ENCODE data around the gene PPFIA1.
"Not testable (repeated sequence)": the region's sequence is repeated elsewhere in the genome, so short reads cannot be mapped to it uniquely, and the experiment has no call there.

PPFIA1 gene

DNA sequence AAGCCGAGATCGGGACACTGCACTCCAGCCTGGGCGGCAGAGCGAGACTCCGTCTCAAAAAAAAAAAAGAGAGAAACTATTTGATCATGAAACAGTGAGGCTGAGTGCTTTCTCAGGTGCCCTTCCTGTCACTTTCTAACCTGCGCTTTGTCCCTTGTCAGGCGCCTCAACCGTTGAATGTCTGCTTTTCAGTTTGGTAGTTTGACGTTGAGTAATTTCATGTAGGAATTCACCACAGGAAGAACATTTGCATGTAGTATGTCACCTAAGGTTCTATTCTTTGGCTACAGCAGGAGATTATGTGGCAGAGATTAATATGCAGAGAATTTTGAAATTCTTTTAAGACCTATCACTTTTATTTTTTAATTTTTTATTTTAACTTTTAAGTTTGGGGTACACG is 57.2 kb downstream of the PPFIA1 start:
- DNase-seq, result no peak

DNA sequence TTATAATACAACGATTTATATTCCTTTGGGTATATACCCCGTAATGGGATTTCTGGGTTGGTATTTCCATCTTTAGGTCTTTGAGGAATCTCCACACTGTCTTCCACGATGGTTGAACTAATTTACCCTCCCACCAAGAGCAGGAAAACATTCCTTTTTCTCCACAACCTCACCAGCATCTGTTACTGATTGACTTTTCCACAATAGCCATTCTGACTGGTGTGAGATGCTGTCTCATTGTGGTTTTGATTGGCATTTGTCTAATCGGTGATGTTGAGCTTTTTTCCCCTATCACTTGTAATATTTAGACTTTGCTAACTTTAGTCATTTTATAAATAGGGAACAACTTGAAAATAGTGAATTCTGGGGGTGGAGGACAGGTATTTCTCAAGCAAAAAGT is 58.1 kb downstream of the PPFIA1 start:
- no peak for DNase-seq

DNA sequence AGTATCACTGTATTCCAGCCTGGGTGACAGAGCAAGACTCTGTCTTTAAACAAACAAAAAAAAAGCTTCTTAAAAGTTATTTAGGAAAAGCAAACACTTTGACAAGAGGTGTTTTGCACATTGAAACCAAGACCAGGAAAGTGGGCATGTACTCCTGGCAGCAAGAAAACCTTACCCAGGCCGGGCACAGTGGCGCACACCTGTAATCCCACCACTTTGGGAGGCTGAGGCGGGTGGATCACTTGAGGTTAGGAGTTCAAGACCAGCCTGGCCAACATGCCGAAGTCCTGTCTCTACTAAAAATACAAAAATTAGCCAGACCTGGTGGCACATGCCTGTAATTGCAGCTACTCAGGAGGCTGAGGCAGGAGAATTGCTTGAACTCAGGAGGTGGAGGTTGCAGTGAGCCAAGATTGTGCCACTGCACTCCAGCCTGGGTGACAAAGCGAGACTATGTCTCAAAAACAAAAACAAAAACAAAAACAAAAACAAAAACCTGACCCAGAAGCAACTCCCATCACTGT is 60.9 kb downstream of the PPFIA1 start:
- not testable (repeated sequence) for DNase-seq

DNA sequence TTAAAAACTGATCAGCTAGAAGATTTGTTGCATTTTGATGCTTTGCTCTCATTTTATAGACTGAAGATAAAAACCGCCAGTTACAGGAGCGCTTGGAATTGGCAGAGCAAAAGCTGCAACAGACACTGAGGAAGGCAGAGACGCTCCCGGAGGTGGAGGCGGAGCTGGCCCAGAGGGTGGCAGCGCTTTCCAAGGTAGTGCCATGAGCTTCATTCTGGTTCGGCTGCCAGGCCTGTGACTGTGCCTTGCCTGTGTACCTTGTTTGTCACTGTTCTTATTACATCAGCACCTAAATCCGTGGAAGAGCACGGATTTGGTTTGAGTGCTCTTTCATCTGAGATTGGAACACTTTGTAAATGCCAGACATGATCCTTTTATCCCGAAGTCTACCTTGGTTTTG is 61.4 kb downstream of the PPFIA1 start:
- DNase-seq, result no peak

DNA sequence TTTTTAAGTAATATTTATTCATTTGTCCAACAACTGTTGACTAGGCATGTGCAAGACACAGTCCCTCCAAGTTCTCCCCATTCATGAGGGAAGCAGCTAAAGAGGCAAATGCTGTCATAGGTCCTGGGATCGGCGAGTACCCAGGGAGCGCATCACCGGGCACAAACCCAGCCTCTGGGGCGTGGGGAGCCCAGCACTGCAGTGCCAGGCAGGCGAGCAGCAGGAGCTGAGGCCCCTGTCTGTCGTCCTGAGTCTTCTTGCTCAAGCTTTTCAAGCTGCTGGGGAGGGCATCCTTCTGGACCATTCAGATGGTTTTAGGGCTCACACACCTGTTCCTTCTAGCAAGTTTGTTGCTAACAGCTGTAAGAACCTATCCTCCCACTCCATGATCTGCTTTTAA is 62.1 kb downstream of the PPFIA1 start:
- DNase-seq, result no peak

DNA sequence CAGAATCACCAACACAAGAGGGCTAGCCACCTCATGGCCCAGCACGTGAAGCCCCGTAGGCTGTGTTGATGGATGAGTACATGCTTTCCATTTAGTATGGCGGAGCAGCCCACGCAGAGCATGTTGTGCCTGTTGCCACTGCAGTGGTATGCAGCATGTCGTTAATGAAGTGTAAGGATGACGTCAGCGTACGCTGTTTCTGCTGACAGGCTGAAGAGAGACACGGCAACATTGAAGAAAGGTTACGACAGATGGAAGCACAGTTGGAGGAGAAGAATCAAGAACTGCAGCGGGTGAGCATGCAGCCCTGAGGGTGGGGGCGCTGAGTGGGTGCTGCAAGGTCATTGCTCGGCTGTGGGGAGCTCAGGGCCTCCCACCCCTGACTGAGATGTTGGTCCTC is 62.8 kb downstream of the PPFIA1 start:
- no peak for DNase-seq

DNA sequence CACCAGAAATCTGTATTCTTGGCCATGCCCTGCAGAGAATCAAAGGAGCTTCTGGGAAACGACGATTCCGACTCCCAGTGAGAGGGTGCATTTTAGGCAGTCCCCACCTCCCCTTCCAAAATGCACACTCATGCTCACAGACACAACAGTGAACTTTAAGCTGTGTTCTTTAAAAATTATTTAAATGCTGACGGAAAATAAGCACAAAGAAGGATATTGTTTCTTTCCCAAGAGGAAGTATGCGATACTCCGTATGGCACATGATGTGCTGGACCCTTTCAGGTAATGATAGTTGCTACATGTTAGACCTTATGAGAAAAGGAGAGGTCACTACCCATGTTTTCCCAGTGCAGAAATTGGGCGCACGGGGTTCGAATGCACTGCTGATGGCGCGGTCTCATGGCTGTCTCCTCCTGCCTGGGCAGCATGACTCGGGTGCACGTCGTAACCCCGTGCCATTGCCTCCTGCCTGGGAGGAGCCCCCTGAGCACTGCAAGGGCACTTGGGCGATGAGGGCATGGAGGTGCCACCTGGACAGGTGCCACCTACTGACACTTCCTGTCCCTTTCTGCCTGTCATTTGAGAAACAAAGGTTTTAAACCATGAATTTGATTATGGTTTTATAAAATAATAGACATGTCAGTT is 64.0 kb downstream of the PPFIA1 start:
- DNase-seq, result no peak

DNA sequence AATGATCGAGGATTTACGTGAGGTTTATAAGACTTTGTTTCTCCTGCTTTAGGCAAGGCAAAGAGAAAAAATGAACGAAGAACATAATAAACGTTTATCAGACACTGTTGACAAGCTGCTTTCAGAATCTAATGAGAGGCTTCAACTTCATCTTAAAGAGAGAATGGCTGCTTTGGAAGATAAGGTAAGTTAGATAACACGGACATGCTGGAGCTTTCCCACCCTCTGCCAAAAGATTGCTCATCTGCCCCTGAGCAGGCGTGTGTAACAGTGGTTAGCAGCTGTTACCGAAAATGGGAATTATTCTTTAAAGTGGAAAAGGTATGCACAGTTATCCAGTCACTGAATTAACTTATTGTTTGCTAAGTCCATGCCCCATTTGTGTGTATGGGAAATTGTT is 65.0 kb downstream of the PPFIA1 start:
- no peak for DNase-seq

DNA sequence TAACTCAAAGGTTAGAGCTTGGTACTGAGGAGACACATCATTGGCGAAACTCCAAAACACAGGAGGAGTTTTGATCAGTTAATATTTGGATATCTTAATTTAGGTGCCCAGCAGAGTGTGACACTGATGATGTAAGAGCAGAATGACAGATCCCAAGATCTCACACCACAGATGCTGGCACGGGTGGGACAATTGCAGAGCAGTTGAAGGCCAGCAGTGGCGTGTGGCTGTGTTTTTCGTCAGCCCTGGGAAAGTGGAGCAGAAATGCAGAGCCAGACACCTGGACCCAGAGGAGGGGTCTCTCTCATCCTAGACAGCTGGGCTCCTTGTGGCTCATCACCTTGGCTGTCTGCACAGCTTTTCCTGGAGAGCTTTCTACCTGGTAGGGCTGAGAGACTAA is 68.1 kb downstream of the PPFIA1 start:
- no peak for DNase-seq

DNA sequence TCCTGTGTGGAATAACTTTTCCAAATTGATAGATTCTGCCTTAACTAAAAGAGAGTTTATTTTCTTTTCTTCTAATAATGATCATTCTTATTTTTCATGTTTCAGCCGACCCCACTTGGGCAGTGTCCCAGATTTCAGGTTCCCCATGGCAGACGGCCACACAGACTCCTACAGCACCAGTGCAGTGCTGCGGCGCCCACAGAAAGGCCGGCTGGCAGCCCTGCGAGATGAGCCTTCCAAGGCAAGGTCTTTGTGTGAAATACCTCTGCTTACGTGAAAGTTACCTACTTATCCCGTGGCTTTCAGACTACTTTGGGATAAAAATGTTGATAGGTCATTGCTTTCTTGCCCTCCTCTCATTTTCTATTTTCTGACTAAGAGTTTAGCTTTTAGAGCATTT is 68.6 kb downstream of the PPFIA1 start:
- DNase-seq, result no peak

DNA sequence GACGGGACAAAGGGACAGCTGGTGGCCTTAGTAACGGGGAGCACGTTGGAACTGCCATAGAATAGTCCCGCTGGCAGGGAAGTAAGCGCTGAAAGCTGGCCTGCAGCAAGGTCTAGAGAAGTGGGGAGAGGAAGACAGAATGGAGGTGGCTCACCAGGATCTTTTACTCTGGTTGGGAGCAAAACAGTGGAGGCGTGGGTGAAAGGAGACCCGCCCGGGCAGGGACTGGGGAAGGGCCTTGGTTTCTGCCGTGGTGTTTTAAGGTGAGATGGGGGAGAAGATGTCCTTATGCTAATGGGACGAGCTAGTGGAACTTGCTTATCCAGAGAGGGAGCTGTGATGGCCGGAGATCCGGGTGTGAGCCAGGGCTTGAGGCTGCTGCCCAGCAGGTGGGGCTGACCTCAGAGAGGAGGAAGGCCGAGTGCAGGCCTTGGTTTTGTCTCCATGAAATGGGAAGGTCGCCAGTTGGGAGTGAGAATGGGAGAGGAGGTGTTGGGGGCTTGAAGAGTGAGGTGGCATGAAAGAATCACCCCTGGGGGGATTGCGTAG is 71.5 kb downstream of the PPFIA1 start:
- no peak for DNase-seq

DNA sequence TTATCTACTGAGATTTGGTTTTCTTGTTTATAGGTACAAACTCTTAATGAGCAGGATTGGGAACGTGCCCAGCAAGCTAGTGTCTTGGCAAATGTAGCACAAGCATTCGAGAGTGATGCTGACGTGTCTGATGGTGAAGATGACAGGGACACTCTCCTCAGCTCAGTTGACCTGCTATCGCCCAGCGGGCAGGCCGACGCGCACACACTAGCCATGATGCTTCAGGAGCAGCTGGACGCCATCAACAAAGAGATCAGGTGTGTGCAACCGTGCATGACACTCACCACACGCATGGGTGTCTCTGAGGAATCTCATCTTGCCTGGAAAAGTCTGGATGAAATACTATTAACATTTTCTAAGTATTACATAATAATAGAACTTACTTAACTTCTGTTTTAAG is 73.1 kb downstream of the PPFIA1 start:
- DNase-seq, result no peak

DNA sequence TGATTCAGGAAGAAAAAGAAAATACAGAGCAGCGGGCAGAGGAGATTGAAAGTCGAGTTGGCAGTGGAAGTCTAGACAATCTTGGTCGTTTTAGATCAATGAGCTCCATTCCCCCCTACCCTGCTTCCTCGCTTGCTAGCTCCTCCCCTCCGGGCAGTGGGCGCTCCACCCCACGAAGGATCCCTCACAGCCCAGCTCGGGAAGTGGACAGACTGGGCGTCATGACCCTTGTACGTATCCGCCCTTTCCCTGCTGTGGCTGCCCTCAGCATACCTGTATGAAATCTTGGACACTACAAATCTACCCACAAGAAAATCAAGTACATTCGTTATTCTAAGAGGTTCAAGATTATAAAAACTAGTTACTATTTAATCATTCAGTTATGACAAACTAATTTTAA is 77.7 kb downstream of the PPFIA1 start:
- DNase-seq, result no peak

DNA sequence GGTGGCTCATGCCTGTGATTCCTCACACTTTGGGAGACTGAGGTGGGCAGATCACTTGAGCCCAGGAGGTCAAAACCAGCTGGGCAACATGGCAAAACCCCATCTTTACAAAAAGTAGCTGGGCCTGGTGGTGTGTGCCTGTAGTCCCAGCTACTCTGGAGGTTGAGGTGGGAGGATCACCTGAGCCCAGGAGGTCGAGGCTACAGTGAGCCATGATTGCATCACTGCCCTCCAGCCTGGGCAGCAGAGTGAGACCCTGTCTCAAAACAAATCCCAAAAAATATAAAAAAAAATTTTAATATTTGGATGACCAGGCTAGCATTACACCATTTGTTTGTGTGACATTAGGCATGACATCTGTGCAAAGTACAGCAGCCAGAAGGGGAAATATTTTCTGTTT is 78.1 kb downstream of the PPFIA1 start:
- DNase-seq, result no peak

DNA sequence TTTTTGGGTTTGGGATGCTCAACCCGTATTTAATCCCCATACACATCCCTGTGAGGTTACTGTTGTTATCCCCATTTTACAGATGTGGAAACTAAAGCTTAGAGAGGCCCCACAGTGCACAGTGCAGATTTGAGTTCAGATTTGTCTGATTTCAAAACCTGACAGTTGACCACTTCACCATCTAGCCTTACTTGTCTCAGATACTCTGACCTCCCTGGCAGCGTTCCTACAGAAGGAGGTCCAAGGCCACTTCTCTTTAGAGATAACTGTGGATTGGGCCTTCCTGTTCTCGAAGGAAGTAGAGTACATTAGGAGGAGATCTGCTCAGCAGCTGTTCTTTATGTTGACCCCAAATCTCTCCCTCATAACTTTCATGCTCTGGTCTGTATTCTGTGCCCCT is 81.2 kb downstream of the PPFIA1 start:
- no peak for DNase-seq

DNA sequence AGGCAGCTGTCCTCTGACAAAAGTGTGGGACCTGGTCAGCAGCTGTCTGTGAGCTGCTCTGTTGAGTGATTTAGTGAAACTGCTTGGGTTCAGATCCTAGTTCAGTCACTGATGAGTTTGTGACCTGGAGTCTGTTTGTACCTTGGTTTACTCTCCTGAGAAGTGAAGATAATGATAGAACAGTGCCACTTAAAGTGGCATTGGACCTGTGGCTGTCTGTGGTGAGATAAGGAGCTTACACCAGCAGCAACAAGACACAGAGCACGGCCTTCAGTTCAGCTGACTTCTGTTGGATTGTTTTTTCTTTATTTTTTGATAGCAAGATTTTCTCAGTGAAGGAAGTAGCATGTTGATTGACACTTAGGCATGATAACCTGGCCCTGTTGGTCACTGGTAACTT is 81.6 kb downstream of the PPFIA1 start:
- DNase-seq, result no peak

DNA sequence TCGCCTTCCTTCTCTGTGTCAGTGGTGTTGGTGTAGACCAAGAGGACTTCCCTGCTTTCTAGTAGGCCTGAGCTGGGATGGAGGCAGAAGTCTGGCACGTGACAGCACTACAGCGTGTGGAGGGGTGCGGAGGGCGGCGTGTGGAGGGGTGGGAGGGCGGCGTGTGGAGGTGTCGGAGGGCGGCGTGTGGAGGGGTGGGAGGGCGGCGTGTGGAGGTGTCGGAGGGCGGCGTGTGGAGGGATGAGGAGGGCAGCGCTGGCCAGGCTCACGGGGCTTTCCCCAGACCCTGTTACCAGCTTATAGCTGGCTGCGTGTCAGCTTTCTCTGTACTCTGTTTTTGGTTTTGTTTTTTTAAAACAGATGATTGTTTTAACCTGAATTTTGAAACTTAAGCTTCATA is 82.1 kb downstream of the PPFIA1 start:
- no peak for DNase-seq

DNA sequence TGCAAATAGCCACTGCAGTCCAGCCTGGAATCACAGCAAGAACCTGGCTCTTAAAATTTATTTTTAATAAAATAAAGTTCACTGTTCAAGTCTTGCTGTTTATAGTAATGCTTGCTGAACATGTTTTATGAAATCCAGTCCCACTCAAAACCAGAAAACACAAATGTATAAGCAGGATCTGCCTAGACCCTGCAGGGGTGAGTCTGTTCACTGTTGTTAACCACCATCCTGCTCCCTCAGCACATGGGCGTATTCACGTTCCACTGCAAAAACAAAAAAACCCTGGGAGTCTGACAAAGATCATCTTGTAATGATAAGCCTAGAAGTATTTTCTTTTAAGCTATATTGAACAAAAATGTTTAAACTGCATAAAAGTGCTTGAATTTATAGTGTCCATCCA is 82.8 kb downstream of the PPFIA1 start:
- no peak for DNase-seq

DNA sequence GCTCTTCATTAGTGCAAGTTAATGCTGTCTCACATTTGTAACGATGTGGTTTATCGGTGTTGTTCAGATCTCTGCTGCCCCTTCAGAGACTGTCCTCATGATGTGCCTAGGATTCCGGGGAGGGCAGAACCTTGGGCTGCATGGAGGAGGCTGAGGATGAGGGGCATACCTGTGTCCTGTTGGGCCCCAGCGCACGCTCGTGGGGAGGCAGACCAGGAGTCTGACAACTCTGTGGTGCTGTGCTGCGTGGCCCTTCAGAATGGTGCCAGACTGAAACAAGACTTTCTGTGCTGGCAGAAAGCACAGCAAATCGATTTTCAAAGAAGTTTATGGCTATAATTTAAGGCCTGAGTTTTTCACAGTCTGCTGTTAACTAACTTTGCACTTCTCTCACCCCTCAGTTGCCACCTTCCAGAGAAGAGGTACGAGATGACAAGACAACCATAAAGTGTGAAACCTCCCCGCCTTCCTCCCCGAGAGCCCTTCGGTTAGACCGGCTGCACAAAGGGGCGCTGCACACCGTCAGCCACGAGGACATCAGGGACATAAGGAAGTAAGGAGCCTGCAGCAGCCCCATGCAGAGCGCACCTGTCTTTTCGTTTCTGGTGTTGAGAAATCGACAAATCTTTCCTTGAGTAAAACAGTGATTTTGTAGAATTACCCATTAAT is 83.5 kb downstream of the PPFIA1 start:
- DNase-seq, result no peak

DNA sequence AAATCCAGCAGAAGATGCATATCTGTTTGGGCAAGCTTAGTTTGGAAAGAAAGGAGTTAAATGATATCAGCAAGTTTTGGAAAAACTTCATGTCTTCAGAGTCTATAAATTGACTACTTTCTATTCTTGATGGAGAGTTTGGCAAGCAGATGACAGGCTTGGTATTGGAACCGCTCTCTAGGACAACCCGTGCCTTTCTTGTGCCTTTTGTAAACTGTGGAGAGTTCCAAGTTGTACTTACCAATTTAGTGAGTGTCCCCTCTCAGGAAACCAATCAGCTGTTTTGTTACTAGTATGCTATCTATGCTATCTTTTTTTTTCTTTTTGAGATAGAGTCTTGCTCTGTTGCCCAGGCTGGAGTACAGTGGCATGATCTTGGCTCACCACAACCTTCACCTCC is 84.1 kb downstream of the PPFIA1 start:
- no peak for DNase-seq

DNA sequence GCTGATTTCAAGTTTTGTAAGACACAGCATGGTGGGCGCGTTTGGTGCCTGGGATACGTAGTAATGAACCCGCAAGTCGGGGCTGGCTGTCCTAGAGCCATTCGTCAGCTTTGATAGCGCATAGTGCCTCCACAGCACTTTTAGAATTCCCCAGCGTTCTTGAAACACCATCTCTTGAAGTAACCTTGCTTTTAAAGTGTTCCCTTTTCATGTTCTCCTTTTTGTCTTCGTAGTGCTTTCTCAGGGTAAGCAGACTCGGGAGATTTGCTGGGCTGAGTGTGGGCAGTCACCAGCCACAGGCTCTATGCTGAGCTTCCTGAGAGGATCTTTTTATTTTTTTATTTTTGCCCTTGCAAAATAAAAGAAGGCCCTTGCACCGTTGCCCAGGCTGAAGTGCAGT is 88.3 kb downstream of the PPFIA1 start:
- no peak for DNase-seq

DNA sequence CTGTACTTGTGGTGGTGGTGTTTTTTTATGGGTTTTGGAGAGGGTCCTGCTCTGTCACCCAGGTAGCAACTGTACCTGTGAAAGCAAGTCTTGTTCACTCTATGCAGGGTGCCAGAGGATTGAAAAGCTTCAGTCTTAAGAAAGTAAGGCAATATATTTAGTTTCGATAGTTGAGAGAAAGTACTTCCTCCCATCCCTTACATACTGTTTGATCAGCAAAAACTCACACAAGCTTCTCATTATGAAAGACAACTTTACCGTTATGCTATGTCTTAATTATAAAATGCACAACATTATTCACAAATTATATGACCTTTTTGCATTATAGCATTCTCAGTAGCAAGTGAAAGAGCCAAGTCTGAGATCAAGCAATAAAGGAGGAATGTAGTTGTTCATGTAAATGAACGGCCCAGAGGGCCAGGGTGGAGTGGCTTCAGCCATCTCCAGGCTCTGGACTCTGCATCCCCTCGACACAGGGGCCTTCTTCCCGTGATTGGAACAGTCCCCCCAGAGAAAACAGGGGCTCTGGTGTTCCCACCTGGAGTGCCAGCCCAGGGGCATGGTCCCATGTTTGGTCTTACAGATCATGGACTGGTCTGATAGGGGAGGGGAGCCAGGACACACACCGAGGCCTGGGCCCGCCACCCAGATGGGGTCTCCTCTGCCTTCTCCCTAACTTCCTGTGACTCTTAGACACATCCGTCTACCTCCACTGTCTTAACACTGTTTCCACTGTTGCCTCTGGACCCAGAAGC is 89.1 kb downstream of the PPFIA1 start:
- no peak for DNase-seq

DNA sequence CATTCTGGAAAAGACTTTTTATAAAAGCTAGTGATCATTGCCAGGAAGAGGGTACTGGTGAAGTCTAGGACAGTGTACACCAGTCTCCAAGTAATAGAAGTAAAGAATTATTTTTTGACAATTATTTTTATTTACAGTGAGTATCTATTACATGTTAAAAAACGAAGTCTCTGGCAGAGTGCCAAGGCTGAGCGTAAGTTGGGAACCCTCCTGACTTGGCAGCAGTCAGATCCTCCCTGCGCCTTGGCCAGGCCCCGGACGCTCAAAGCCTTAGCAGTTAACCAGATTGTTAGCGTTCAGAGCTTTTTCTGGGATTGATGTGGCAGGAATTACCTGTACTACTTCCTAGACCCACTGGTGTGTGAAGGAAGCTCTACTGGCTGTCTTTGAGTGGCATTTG is 89.7 kb downstream of the PPFIA1 start:
- DNase-seq, result no peak

DNA sequence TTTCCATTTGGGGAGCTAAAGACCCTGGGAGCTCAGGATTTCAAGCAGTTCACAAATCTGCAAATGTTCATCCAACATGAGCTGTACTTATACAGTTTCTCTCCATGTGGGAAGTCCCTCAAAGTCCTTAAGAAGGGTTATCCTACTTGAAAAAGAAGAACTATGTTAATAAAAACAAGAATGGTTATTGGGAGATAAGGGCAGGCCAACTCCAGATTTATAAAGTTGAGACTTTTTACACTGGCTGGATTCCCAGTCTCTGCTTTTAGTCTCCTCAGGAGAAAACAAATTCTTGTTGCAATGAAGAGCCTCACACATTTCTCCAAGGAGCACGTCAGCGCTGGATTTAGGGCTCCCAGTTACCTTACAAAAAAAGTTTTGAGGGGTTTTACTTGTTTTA is 93.7 kb downstream of the PPFIA1 start:
- no peak for DNase-seq

All from NCI-H1048 (cell line).